PC-3 (cell line): ENCODE data around the gene AIFM2. TPM values are rescaled to one million over a fixed set of nuclear protein-coding genes. Genes with fewer than 3 reads are reported as not detected.

Source experiments
- ATAC-seq: fragments of 200-7000 bp; cut with Tn5 transposase; 2 replicates; pipeline ENCODE4 v1.9.1; 2020; ENCODE audit warnings: mild to moderate bottlenecking, moderate library complexity
- BruUV-seq: library from RNA; stranded (reverse); fragments of 400-500 nt; replicated peaks from 2 replicates; lab custom pipeline; 2021; lab: Mats Ljungman, UMichigan
- CTCF ChIA-PET: fragments of 300-600 bp; sonication (Branson Sonifier 250); formaldehyde crosslinking; loops from one replicate; lab custom pipeline; 2022; ENCODE audit warnings: antibody characterized with exemption; lab: Charles Lee
- POLR2A ChIA-PET: fragments of 300-600 bp; sonication (Branson Sonifier 250); formaldehyde crosslinking; loops from one replicate; lab custom pipeline; 2022; ENCODE audit warnings: antibody characterized with exemption; ENCODE audit not compliant: unreplicated experiment; lab: Charles Lee
- DNase-seq: peaks from one replicate; pipeline ENCODE4 v3.0.0-alpha.2; 2015
- H2AFZ ChIP-seq: fragments of 300-600 bp; sonication (generic); 2 replicates; pipeline ENCODE4 v1.6.0; 2016; ENCODE audit warnings: antibody characterized with exemption, low read length
- H3F3A ChIP-seq: fragments of 300-600 bp; sonication (generic); one replicate; pipeline ENCODE4 v1.6.0; 2017; ENCODE audit warnings: antibody characterized with exemption, low read length, control low read depth, mild to moderate bottlenecking; ENCODE audit not compliant: unreplicated experiment
- H3K27ac ChIP-seq: fragments of 300-600 bp; sonication (generic); 2 replicates; pipeline ENCODE4 v1.5.1; 2016; ENCODE audit warnings: mild to moderate bottlenecking, low read length
- H3K27me3 ChIP-seq: fragments of 300-600 bp; sonication (generic); 2 replicates; pipeline ENCODE4 v1.6.1; 2016; ENCODE audit warnings: low read length, mixed read lengths
- H3K36me3 ChIP-seq: fragments of 300-600 bp; sonication (generic); 2 replicates; pipeline ENCODE4 v1.6.1; 2016; ENCODE audit warnings: low read depth, mixed run types, low read length, mixed read lengths
- H3K4me1 ChIP-seq: fragments of 300-600 bp; sonication (generic); 2 replicates; pipeline ENCODE4 v1.5.1; 2016; ENCODE audit warnings: low read length; ENCODE audit not compliant: insufficient read depth
- H3K4me2 ChIP-seq: fragments of 300-600 bp; sonication (generic); 2 replicates; pipeline ENCODE4 v1.6.0; 2016; ENCODE audit warnings: low read length
- H3K4me3 ChIP-seq: fragments of 300-600 bp; sonication (generic); 2 replicates; pipeline ENCODE4 v1.5.1; 2016; ENCODE audit warnings: mild to moderate bottlenecking, low read length, mixed read lengths
- H3K79me2 ChIP-seq: fragments of 300-600 bp; sonication (generic); 2 replicates; pipeline ENCODE4 v1.6.1; 2017; ENCODE audit warnings: low read length, mixed read lengths
- H3K9ac ChIP-seq: fragments of 300-600 bp; sonication (generic); 2 replicates; pipeline ENCODE4 v1.6.0; 2016; ENCODE audit warnings: mild to moderate bottlenecking, low read length
- H3K9me2 ChIP-seq: fragments of 300-600 bp; sonication (generic); replicated peaks from 2 replicates; pipeline ENCODE4 v1.6.1; 2016; ENCODE audit warnings: mixed run types, low read length, mixed read lengths
- H3K9me3 ChIP-seq: fragments of 300-600 bp; sonication (generic); 2 replicates; pipeline ENCODE4 v1.6.1; 2016; ENCODE audit warnings: low read length, mixed read lengths
- H4K20me1 ChIP-seq: fragments of 300-600 bp; sonication (generic); 2 replicates; pipeline ENCODE4 v1.6.1; 2016; ENCODE audit warnings: low read length, mixed read lengths
- CTCF ChIP-seq: fragments of 300-600 bp; sonication (generic); conservative IDR thresholded peaks from 2 replicates; pipeline ENCODE4 v1.5.1; 2017; ENCODE audit warnings: antibody characterized with exemption, low read depth, mild to moderate bottlenecking, low read length
- EZH2 ChIP-seq: fragments of 300-600 bp; sonication (generic); IDR thresholded peaks from one replicate; pipeline ENCODE4 v1.6.1; 2017; ENCODE audit warnings: antibody characterized with exemption, mild to moderate bottlenecking, low read length; ENCODE audit not compliant: unreplicated experiment
- EZH2phosphoT487 ChIP-seq: fragments of 300-600 bp; sonication (generic); IDR thresholded peaks from 2 replicates; pipeline ENCODE4 v1.6.1; 2018; ENCODE audit warnings: mild to moderate bottlenecking, antibody characterized with exemption, low read length, borderline replicate concordance
- intact Hi-C: fragments of 100-400 bp; cut with micrococcal nuclease; formaldehyde crosslinking; loops from 2 replicates; pipeline ENCODE4 v1.9.0; 2023
- total RNA-seq: library from RNA; depleted of rRNA; stranded (reverse); fragments of >200 nt; gene quantifications from 2 replicates; pipeline ENCODE4 v1.2.3, GENCODE V29; 2014

AIFM2 gene
- total RNA-seq, 1 experiment from 2014 or later, result 29.2 TPM

- Histone ChIP-seq H3K9me3 (no peaks in the 10 kb centered on the region), H3K79me2 (peaks cover 52% of the 10 kb centered on the region), H3K9me2 (no peaks in the 10 kb centered on the region), H3K4me2 (peak overlapping the region; percentile 91), H3K9ac (peak overlapping the region; percentile 83), H2AFZ (peak overlapping the region; percentile 69), H3K27ac (peak overlapping the region; percentile 57), H3F3A (peaks cover 9% of the 10 kb centered on the region), H3K4me3 (peak overlapping the region; percentile 72), H3K27me3 (no peaks in the 10 kb centered on the region), H3K36me3 (peaks cover 29% of the 10 kb centered on the region), H4K20me1 (no peaks in the 10 kb centered on the region; the same call in 1 of the 2 replicates), H3K4me1 (peaks cover 21% of the 10 kb centered on the region)
- CTCF ChIA-PET, result interaction anchor here (0.6 to 2.6 kb wide), 48 partner anchors 9 to 1135 kb away, joined by 3 to 50 read pairs (median 5); partner anchors contain the start of genes EIF4EBP2, MACROH2A2, PPA1 and SAR1A
- no TSS peak for BruUV-seq
- TF ChIP-seq EZH2 (no peak), CTCF (peak; percentile 91), EZH2phosphoT487 (no peak)
- peak; percentile 83 for DNase-seq
- intact Hi-C loops, result loop anchor here (1.0 to 2.0 kb wide), 5 partner anchors 14 to 177 kb away; partner anchors contain the start of gene AIFM2
- ATAC-seq, result peak; percentile 57
- POLR2A ChIA-PET, result interaction anchor here (0.6 to 1.5 kb wide), 13 partner anchors 11 to 344 kb away, joined by 3 to 40 read pairs (median 4); partner anchors contain the start of genes COL13A1 and SAR1A
These were observed 13.3 kb upstream of the AIFM2 start for GRCh38 chr10:70145666-70146488.

- peak overlapping the region; percentile 72 for H3K4me3 ChIP-seq
- H3K4me2 ChIP-seq, result peak overlapping the region; percentile 91
- ChIA-PET CTCF (interaction anchor here (0.7 to 2.6 kb wide), 5 partner anchors 30 to 219 kb away, joined by 3 to 50 read pairs (median 16); no protein-coding TSS in a partner anchor), POLR2A (no interaction called here)
- intact Hi-C loops, result no loop called here
- peak overlapping the region; percentile 69 for H2AFZ ChIP-seq
- peak overlapping the region; percentile 57; the same call in 1 of the 2 replicates for H3K27ac ChIP-seq
- no peaks in the 10 kb centered on the region for H3K9me2 ChIP-seq
- peaks cover 46% of the 10 kb centered on the region for H3K79me2 ChIP-seq
- peaks cover 21% of the 10 kb centered on the region for H3K4me1 ChIP-seq
- TF ChIP-seq EZH2phosphoT487 (no peak), CTCF (no peak), EZH2 (no peak)
- H3K9ac ChIP-seq, result peak overlapping the region; percentile 83
- DNase-seq (peak; percentile 38), ATAC-seq (peak; percentile 2)
- no TSS peak for BruUV-seq
- no peaks in the 10 kb centered on the region for H3K9me3 ChIP-seq
- peaks cover 22% of the 10 kb centered on the region for H3K36me3 ChIP-seq
- H3F3A ChIP-seq, result peaks cover 9% of the 10 kb centered on the region
- H4K20me1 ChIP-seq, result no peaks in the 10 kb centered on the region; the same call in 1 of the 2 replicates
- no peaks in the 10 kb centered on the region for H3K27me3 ChIP-seq
These were observed 12.6 kb upstream of the AIFM2 start for GRCh38 chr10:70145166-70145665.
